HG02938 (cell line): ENCODE measurements around the gene ANKRD11.

ENCODE experiments used
- ATAC-seq: cut with Tn5 transposase; IDR thresholded peaks from one replicate; pipeline ENCODE4 v1.9.1; 2021; ENCODE audit warnings: mild to moderate bottlenecking, moderate library complexity; ENCODE audit not compliant: unreplicated experiment

Gene ANKRD11

GRCh38 chr16:89354325-89354724, 136.0 kb downstream of the ANKRD11 start:
- ATAC-seq, result no peak

GRCh38 chr16:89352091-89352681, 138.2 kb downstream of the ANKRD11 start:
- ATAC-seq, result no peak

GRCh38 chr16:89351645-89352044, 138.7 kb downstream of the ANKRD11 start:
- ATAC-seq, result no peak

- no peak for ATAC-seq
These were observed 139.5 kb downstream of the ANKRD11 start for GRCh38 chr16:89350701-89351380.

- no peak for ATAC-seq
These were observed 140.3 kb downstream of the ANKRD11 start for GRCh38 chr16:89349947-89350633.

- ATAC-seq, result no peak
These were observed 142.6 kb downstream of the ANKRD11 start for GRCh38 chr16:89347807-89348206.

GRCh38 chr16:89346869-89347268, 143.5 kb downstream of the ANKRD11 start:
- no peak for ATAC-seq

- ATAC-seq, result no peak
These were observed 144.7 kb downstream of the ANKRD11 start for GRCh38 chr16:89345642-89346150.

GRCh38 chr16:89344846-89345611, 145.3 kb downstream of the ANKRD11 start:
- ATAC-seq, result no peak

- ATAC-seq, result no peak
These were observed 145.9 kb downstream of the ANKRD11 start for GRCh38 chr16:89344458-89344834.

- no peak for ATAC-seq
These were observed 146.6 kb downstream of the ANKRD11 start for GRCh38 chr16:89343501-89344457.

GRCh38 chr16:89341697-89342694, 148.4 kb downstream of the ANKRD11 start:
- ATAC-seq, result no peak

GRCh38 chr16:89341279-89341678, 149.1 kb downstream of the ANKRD11 start:
- no peak for ATAC-seq

GRCh38 chr16:89338863-89339262, 151.5 kb downstream of the ANKRD11 start:
- no peak for ATAC-seq

GRCh38 chr16:89337965-89338364, 152.4 kb downstream of the ANKRD11 start:
- no peak for ATAC-seq

GRCh38 chr16:89335803-89336485, 154.4 kb downstream of the ANKRD11 start:
- no peak for ATAC-seq

- no peak for ATAC-seq
These were observed 155.2 kb downstream of the ANKRD11 start for GRCh38 chr16:89334988-89335802.
